SK-N-SH treated with all-trans-retinoic acid at 6 μM for 48 hours (cell line): ENCODE results near the gene PACS1.

ENCODE experiments used
- ATAC-seq: fragments of 200-7000 bp; cut with Tn5 transposase; 3 replicates; pipeline ENCODE4 v1.9.1; 2020; ENCODE audit warnings: mild to moderate bottlenecking, moderate library complexity
- ARNTL ChIP-seq: fragments of 450-650 bp; formaldehyde crosslinking; IDR thresholded peaks from 2 replicates; pipeline ENCODE4 v1.5.0; 2020; ENCODE audit warnings: low read depth, mild to moderate bottlenecking, moderate library complexity, borderline replicate concordance
- BACH2 ChIP-seq: fragments of 250-450 bp; sonication (Bioruptor Pico); IDR thresholded peaks from 2 replicates; pipeline ENCODE4 v1.9.0; 2021; ENCODE audit warnings: mild to moderate bottlenecking, borderline replicate concordance
- CREB5 ChIP-seq: fragments of 250-450 bp; sonication (Bioruptor Pico); IDR thresholded peaks from 2 replicates; pipeline ENCODE4 v1.5.1; 2020; ENCODE audit warnings: low read depth, mild to moderate bottlenecking, moderate library complexity
- CSDC2 ChIP-seq: fragments of 250-450 bp; sonication (Bioruptor Pico); IDR thresholded peaks from 2 replicates; pipeline ENCODE4 v1.5.0; 2020; ENCODE audit warnings: mild to moderate bottlenecking, moderate library complexity
- CSRNP3 ChIP-seq: fragments of 250-450 bp; sonication (Bioruptor Pico); IDR thresholded peaks from 2 replicates; pipeline ENCODE4 v1.5.1; 2021; ENCODE audit warnings: mild to moderate bottlenecking, moderate library complexity
- ESRRG ChIP-seq: fragments of 250-450 bp; sonication (Bioruptor Pico); IDR thresholded peaks from 2 replicates; pipeline ENCODE4 v1.6.1; 2021; ENCODE audit warnings: mild to moderate bottlenecking
- GLIS3 ChIP-seq: fragments of 250-450 bp; sonication (Bioruptor Pico); IDR thresholded peaks from 2 replicates; pipeline ENCODE4 v1.5.0; 2020; ENCODE audit warnings: mild to moderate bottlenecking, moderate library complexity
- OSR1 ChIP-seq: fragments of 250-450 bp; sonication (Bioruptor Pico); IDR thresholded peaks from 2 replicates; pipeline ENCODE4 v1.8.0; 2022; ENCODE audit warnings: moderate library complexity, mild to moderate bottlenecking, inconsistent platforms
- PATZ1 ChIP-seq: fragments of 250-450 bp; sonication (Bioruptor Pico); IDR thresholded peaks from 2 replicates; pipeline ENCODE4 v1.8.0; 2020; ENCODE audit warnings: mild to moderate bottlenecking, moderate library complexity, borderline replicate concordance
- POU6F1 ChIP-seq: fragments of 250-450 bp; sonication (Bioruptor Pico); IDR thresholded peaks from 2 replicates; pipeline ENCODE4 v1.8.0; 2021; ENCODE audit warnings: low read depth, mild to moderate bottlenecking, moderate library complexity, borderline replicate concordance
- PPARA ChIP-seq: fragments of 250-450 bp; sonication (Bioruptor Pico); IDR thresholded peaks from 2 replicates; pipeline ENCODE4 v1.5.0; 2020; ENCODE audit warnings: mild to moderate bottlenecking, borderline replicate concordance
- RARB ChIP-seq: fragments of 250-450 bp; sonication (Bioruptor Pico); IDR thresholded peaks from 2 replicates; pipeline ENCODE4 v1.8.0; 2021; ENCODE audit warnings: mild to moderate bottlenecking, moderate library complexity
- SNAI2 ChIP-seq: fragments of 250-450 bp; sonication (Bioruptor Pico); IDR thresholded peaks from 2 replicates; pipeline ENCODE4 v1.5.0; 2020; ENCODE audit warnings: mild to moderate bottlenecking, moderate library complexity
- TCF4 ChIP-seq: fragments of 250-450 bp; sonication (Bioruptor Pico); IDR thresholded peaks from 2 replicates; pipeline ENCODE4 v1.8.0; 2021; ENCODE audit warnings: mild to moderate bottlenecking, moderate library complexity, borderline replicate concordance
- TOX ChIP-seq: fragments of 250-450 bp; sonication (Bioruptor Pico); IDR thresholded peaks from 2 replicates; pipeline ENCODE4 v1.8.0; 2021; ENCODE audit warnings: mild to moderate bottlenecking, moderate library complexity, borderline replicate concordance
- TSHZ2 ChIP-seq: fragments of 250-450 bp; sonication (Bioruptor Pico); IDR thresholded peaks from 2 replicates; pipeline ENCODE4 v1.5.0; 2020; ENCODE audit warnings: mild to moderate bottlenecking, moderate library complexity
- ZC3H10 ChIP-seq: fragments of 250-450 bp; sonication (Bioruptor Pico); IDR thresholded peaks from 2 replicates; pipeline ENCODE4 v1.5.1; 2021; ENCODE audit warnings: mild to moderate bottlenecking, moderate library complexity
- ZFP3 ChIP-seq: fragments of 250-450 bp; sonication (Bioruptor Pico); IDR thresholded peaks from 2 replicates; pipeline ENCODE4 v1.5.0; 2020; ENCODE audit warnings: mild to moderate bottlenecking, moderate library complexity
- ZFP30 ChIP-seq: fragments of 450-650 bp; formaldehyde crosslinking; IDR thresholded peaks from 2 replicates; pipeline ENCODE4 v1.5.0; 2022; ENCODE audit warnings: mild to moderate bottlenecking, moderate library complexity
- ZNF565 ChIP-seq: fragments of 450-650 bp; formaldehyde crosslinking; conservative IDR thresholded peaks from 2 replicates; pipeline ENCODE4 v1.5.0; 2020; ENCODE audit warnings: low read depth, mild to moderate bottlenecking, moderate library complexity
- ZNF70 ChIP-seq: fragments of 450-650 bp; formaldehyde crosslinking; IDR thresholded peaks from 2 replicates; pipeline ENCODE4 v1.5.0; 2020; ENCODE audit warnings: mild to moderate bottlenecking, moderate library complexity
- ZNF8 ChIP-seq: fragments of 450-650 bp; formaldehyde crosslinking; IDR thresholded peaks from 2 replicates; pipeline ENCODE4 v1.5.0; 2020; ENCODE audit warnings: mild to moderate bottlenecking, moderate library complexity

Gene PACS1

GRCh38 chr11:66121466-66121865 lies 51.4 kb downstream of the PACS1 start:
- TF ChIP-seq ZNF70 (no peak), RARB (CRISPR knock-in tag) (no peak), ZFP30 (CRISPR knock-in tag) (no peak), ESRRG (CRISPR knock-in tag) (no peak), OSR1 (CRISPR knock-in tag) (no peak), SNAI2 (CRISPR knock-in tag) (no peak), ARNTL (no peak), ZNF565 (CRISPR knock-in tag) (no peak), TOX (CRISPR knock-in tag) (no peak), PPARA (CRISPR knock-in tag) (no peak), ZNF8 (no peak)
- ATAC-seq: no peak

- TF ChIP-seq TSHZ2 (CRISPR knock-in tag): no peak
- TF ChIP-seq ARNTL: no peak
- TF ChIP-seq ZNF70: no peak
- TF ChIP-seq ZFP3 (CRISPR knock-in tag): no peak
- TF ChIP-seq TCF4 (CRISPR knock-in tag): no peak
- no peak for TF ChIP-seq PATZ1
- ATAC-seq: no peak
Measured at GRCh38 chr11:66123902-66124301, 53.8 kb downstream of the PACS1 start.

- peak; percentile 35 for ATAC-seq
- TF ChIP-seq ZNF70: no peak
- no peak for TF ChIP-seq RARB (CRISPR knock-in tag)
- no peak for TF ChIP-seq CSRNP3 (CRISPR knock-in tag)
- no peak for TF ChIP-seq BACH2 (CRISPR knock-in tag)
- TF ChIP-seq PPARA (CRISPR knock-in tag): no peak
Measured at GRCh38 chr11:66124564-66124963, 54.5 kb downstream of the PACS1 start.

GRCh38 chr11:66126064-66126463 lies 56.0 kb downstream of the PACS1 start:
- ATAC-seq: no peak
- TF ChIP-seq RARB (CRISPR knock-in tag) (no peak), ARNTL (no peak), ZC3H10 (CRISPR knock-in tag) (no peak), SNAI2 (CRISPR knock-in tag) (no peak), BACH2 (CRISPR knock-in tag) (no peak), PATZ1 (no peak), POU6F1 (CRISPR knock-in tag) (no peak), ZNF565 (CRISPR knock-in tag) (no peak), OSR1 (CRISPR knock-in tag) (no peak), ESRRG (CRISPR knock-in tag) (no peak), GLIS3 (CRISPR knock-in tag) (no peak), PPARA (CRISPR knock-in tag) (no peak), ZNF8 (no peak), TOX (CRISPR knock-in tag) (no peak), ZFP3 (CRISPR knock-in tag) (no peak), CREB5 (CRISPR knock-in tag) (no peak), CSDC2 (CRISPR knock-in tag) (no peak), TCF4 (CRISPR knock-in tag) (no peak)
